ENCODE measurements around the gene VRK3. TPM values are rescaled to one million over a fixed set of nuclear protein-coding genes. Genes with fewer than 3 reads are reported as not detected.

Gene VRK3
- total RNA-seq, 1 donor from 2014 or later: 33.6 TPM

DNA sequence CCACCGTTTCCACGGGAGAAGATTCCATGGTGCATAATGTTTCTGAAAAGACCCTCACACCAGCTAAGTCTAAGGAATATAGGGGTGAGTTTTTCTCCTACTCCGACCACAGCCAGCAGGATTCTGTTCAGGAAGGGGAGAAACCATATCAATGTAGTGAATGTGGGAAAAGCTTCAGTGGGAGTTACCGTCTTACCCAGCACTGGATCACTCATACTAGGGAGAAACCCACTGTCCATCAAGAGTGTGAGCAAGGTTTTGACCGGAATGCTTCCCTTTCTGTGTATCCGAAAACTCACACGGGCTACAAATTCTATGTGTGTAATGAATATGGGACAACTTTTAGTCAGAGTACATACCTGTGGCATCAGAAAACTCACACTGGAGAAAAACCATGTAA lies 19.8 kb upstream of the VRK3 start:
- no peak overlapping the region for H3K4me3 ChIP-seq (ENCODE audit: low read depth, low read length)
- TF ChIP-seq, protein P1, sequence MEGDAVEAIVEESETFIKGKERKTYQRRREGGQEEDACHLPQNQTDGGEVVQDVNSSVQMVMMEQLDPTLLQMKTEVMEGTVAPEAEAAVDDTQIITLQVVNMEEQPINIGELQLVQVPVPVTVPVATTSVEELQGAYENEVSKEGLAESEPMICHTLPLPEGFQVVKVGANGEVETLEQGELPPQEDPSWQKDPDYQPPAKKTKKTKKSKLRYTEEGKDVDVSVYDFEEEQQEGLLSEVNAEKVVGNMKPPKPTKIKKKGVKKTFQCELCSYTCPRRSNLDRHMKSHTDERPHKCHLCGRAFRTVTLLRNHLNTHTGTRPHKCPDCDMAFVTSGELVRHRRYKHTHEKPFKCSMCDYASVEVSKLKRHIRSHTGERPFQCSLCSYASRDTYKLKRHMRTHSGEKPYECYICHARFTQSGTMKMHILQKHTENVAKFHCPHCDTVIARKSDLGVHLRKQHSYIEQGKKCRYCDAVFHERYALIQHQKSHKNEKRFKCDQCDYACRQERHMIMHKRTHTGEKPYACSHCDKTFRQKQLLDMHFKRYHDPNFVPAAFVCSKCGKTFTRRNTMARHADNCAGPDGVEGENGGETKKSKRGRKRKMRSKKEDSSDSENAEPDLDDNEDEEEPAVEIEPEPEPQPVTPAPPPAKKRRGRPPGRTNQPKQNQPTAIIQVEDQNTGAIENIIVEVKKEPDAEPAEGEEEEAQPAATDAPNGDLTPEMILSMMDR (conservative IDR thresholded peaks at IDR 0.05; ENCODE audit: low read depth, low read length): no peak
- DNase-seq (ENCODE audit: low read depth): no peak

GRCh38 chr19:50043967-50044366 lies 18.8 kb upstream of the VRK3 start:
- TF ChIP-seq, protein P1 (conservative IDR thresholded peaks at IDR 0.05; ENCODE audit: low read depth, low read length): no peak
- no peak for DNase-seq (ENCODE audit: low read depth)
- no peak overlapping the region for H3K4me3 ChIP-seq (ENCODE audit: low read depth, low read length)

DNA sequence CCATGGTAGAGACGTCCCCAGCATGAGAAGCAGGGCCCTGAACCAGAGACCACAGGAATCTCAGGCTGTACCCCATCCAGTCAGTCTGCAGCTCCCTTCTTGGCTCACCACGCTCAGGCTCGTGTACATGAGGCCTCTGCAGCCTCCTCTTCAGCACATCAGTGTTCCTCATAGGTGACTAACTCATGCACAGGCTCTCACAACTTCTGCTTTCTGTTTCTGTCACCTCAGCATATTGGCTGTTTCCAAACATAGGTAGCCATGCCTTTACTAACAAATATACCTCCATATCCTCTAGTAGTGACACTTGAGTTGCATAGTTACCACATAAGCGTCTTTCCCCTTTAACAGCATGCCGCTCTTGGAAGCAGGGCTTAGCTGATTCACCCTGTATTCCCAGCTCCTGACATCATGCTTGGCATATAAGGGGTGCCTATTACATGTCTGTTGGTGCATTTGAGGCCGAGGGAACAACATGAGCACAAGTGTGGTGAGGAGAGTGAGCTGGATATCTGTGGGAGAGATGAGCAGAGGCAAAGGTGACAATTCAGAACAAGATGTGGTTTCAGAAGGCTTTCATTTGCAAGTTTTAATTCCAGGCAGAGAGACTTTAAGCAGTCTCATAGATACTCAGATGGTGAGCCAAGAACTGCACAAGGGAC lies 17.3 kb upstream of the VRK3 start:
- TF ChIP-seq, protein P1 (conservative IDR thresholded peaks at IDR 0.05; ENCODE audit: low read depth, low read length): no peak
- H3K4me3 ChIP-seq (ENCODE audit: low read depth, low read length): no peak overlapping the region
- DNase-seq (ENCODE audit: low read depth): no peak

- DNase-seq (ENCODE audit: low read depth): no peak
- H3K4me3 ChIP-seq (ENCODE audit: low read depth, low read length): no peak overlapping the region
- TF ChIP-seq, protein P1 (conservative IDR thresholded peaks at IDR 0.05; ENCODE audit: low read depth, low read length): no peak
Measured at GRCh38 chr19:50040967-50041366, 15.8 kb upstream of the VRK3 start.

DNA sequence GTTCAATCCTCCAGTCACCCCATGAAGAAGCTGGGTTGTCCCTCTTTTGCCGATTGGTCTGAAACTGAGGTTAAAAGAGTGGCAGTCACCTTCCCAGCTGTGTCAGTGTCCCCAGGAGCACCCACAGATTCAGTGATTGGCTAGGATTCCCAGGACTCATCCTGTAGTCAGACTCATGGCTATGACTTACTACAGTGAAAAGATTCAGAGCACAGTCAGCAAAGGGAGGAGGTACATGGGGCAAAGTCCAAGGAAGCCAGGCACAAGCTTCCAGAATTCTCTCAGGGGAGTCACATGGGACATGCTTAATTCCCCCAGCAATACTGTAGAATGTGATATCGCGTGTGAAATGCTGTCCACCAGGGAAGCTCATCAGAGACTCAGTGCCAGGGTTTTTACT lies 14.8 kb upstream of the VRK3 start:
- TF ChIP-seq, protein P1 (conservative IDR thresholded peaks at IDR 0.05; ENCODE audit: low read depth, low read length): no peak
- H3K4me3 ChIP-seq (ENCODE audit: low read depth, low read length): no peak overlapping the region
- DNase-seq (ENCODE audit: low read depth): peak; percentile 20

DNA sequence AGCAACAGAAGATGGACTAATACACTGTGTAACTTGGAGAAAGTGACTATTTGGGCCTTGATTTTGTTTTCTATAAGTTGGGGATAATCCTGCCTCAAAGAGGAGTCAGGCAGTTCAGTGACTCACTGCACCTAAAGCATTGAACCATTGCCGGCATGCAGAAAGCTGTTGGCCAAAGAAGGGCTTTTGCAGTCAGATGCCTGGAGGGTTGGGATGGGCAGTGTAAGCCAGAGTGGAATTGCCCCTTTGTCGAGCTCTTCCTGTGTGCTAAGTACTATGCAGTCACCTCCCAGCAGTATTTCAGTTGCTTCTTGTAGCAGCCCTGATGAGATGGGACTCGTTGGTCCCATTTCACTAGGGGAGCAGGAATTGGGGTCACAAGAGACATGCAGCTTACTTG lies 11.7 kb upstream of the VRK3 start:
- TF ChIP-seq, protein P1 (conservative IDR thresholded peaks at IDR 0.05; ENCODE audit: low read depth, low read length): no peak
- no peak overlapping the region for H3K4me3 ChIP-seq (ENCODE audit: low read depth, low read length)
- no peak for DNase-seq (ENCODE audit: low read depth)

- TF ChIP-seq, protein P1 (conservative IDR thresholded peaks at IDR 0.05; ENCODE audit: low read depth, low read length): no peak
- no peak for DNase-seq (ENCODE audit: low read depth)
- H3K4me3 ChIP-seq (ENCODE audit: low read depth, low read length): no peak overlapping the region
Measured at GRCh38 chr19:50030937-50031336, 5.8 kb upstream of the VRK3 start.

Measured in epithelial cell of proximal tubule (primary cell).